HCT116 (cell line): Measurements from ENCODE around the gene PTX4. TPM values are rescaled to one million over a fixed set of nuclear protein-coding genes. Genes with fewer than 3 reads are reported as not detected.

Source experiments
- ATAC-seq: fragments of 200-7000 bp; cut with Tn5 transposase; 2 replicates; pipeline ENCODE4 v1.9.1; 2020; ENCODE audit warnings: mild to moderate bottlenecking, moderate library complexity
- BruUV-seq: library from RNA; stranded (reverse); fragments of 400-500 nt; replicated peaks from 2 replicates; lab custom pipeline; 2021; lab: Mats Ljungman, UMichigan
- CTCF ChIA-PET: fragments of 300-600 bp; sonication (Branson Sonifier 250); formaldehyde crosslinking; loops from one replicate; lab custom pipeline; 2021; ENCODE audit warnings: antibody characterized with exemption; lab: Charles Lee
- POLR2A ChIA-PET: fragments of 300-600, 350-600 bp; sonication (Branson Sonifier 250); formaldehyde crosslinking; loops from one replicate; lab custom pipeline; 2021; ENCODE audit warnings: antibody characterized with exemption; lab: Charles Lee
- RAD21 ChIA-PET, 2 experiments: fragments of 300-600 bp; sonication (Branson Sonifier 250); formaldehyde crosslinking; loops; one replicate each; lab custom pipeline; 2023; ENCODE audit warnings: low total read pairs in 2 of 2; ENCODE audit not compliant: uncharacterized antibody in 2 of 2, unreplicated experiment in 2 of 2, low non-redundant PET in 1 of 2; lab: Charles Lee
- DNase-seq: peaks from one replicate; pipeline ENCODE4 v3.0.0-alpha.2; 2010; ENCODE audit warnings: low read depth, low spot score
- H2AFZ ChIP-seq: fragments of 200-600 bp; shearing (Covaris generic), sonication (generic); 2 replicates; pipeline ENCODE4 v1.6.1; 2017; ENCODE audit warnings: low read depth, mixed run types, mixed read lengths, antibody characterized with exemption, low read length; ENCODE audit not compliant: poor library complexity, severe bottlenecking
- H3K27ac ChIP-seq: 2 replicates; pipeline ENCODE4 v1.5.1; 2012; ENCODE audit warnings: low read depth, low read length
- H3K27me3 ChIP-seq: fragments of 200-600 bp; sonication (generic); 2 replicates; pipeline ENCODE4 v1.6.1; 2016; ENCODE audit warnings: mixed run types, low read length, mixed read lengths; ENCODE audit not compliant: insufficient read depth
- H3K36me3 ChIP-seq, 2 experiments: fragments of 200-500 bp in 1 of 2; fragments of 200-600 bp in 1 of 2; sonication (Bioruptor generic) in 1 of 2; sonication (generic) in 1 of 2; 2 replicates each; pipeline versions ENCODE4 v1.5.1 to v1.6.1; 2014 to 2016; ENCODE audit warnings: low read length in 2 of 2, inconsistent platforms in 1 of 2, mixed read lengths in 1 of 2, mixed run types in 1 of 2; ENCODE audit not compliant: insufficient read depth in 2 of 2, control insufficient read depth in 1 of 2
- H3K4me1 ChIP-seq, 2 experiments: fragments of 200-600 bp in 1 of 2; sonication (generic) in 1 of 2; 2 replicates each; pipeline versions ENCODE4 v1.5.1 to v1.6.1; 2012 to 2017; ENCODE audit warnings: low read length in 2 of 2, inconsistent platforms in 1 of 2, mild to moderate bottlenecking in 1 of 2, mixed read lengths in 1 of 2, mixed run types in 1 of 2, moderate library complexity in 1 of 2; ENCODE audit not compliant: insufficient read depth in 2 of 2, control insufficient read depth in 1 of 2
- H3K4me2 ChIP-seq: fragments of 200-600 bp; sonication (generic); 2 replicates; pipeline ENCODE4 v1.6.1; 2017; ENCODE audit warnings: mixed run types, low read length, mixed read lengths
- H3K4me3 ChIP-seq, 2 experiments: fragments of 200-600 bp in 1 of 2; sonication (generic) in 1 of 2; replicated peaks in 1 of 2; 2 replicates each; pipeline ENCODE4 v1.5.1; 2011 to 2016; ENCODE audit warnings: low read length in 2 of 2, control low read depth in 1 of 2, low read depth in 1 of 2, mild to moderate bottlenecking in 1 of 2, mixed read lengths in 1 of 2, mixed run types in 1 of 2
- H3K79me2 ChIP-seq: fragments of 200-600 bp; sonication (generic); 2 replicates; pipeline ENCODE4 v1.6.1; 2017; ENCODE audit warnings: mild to moderate bottlenecking, mixed run types, low read length, moderate library complexity, mixed read lengths; ENCODE audit not compliant: insufficient read depth
- H3K9ac ChIP-seq: fragments of 200-600 bp; sonication (generic); 2 replicates; pipeline ENCODE4 v1.6.1; 2016; ENCODE audit warnings: low read length, mixed read lengths
- H3K9me2 ChIP-seq: fragments of 200-600 bp; sonication (generic), shearing (Covaris generic); 2 replicates; pipeline ENCODE4 v1.6.1; 2017; ENCODE audit warnings: mixed run types, mild to moderate bottlenecking, moderate library complexity; ENCODE audit not compliant: insufficient read depth
- H3K9me3 ChIP-seq, 2 experiments: fragments of 200-500 bp in 1 of 2; fragments of 200-600 bp in 1 of 2; sonication (Bioruptor generic) in 1 of 2; sonication (generic) in 1 of 2; 2 replicates each; pipeline ENCODE4 v1.6.1; 2014 to 2017; ENCODE audit warnings: low read length in 2 of 2, mixed read lengths in 2 of 2, inconsistent platforms in 1 of 2, low read depth in 1 of 2, mild to moderate bottlenecking in 1 of 2, mixed run types in 1 of 2, moderate library complexity in 1 of 2; ENCODE audit not compliant: control insufficient read depth in 1 of 2, insufficient read depth in 1 of 2
- H4K20me1 ChIP-seq: fragments of 200-600 bp; sonication (generic), shearing (Covaris generic); 2 replicates; pipeline ENCODE4 v1.6.1; 2017; ENCODE audit warnings: mixed run types, mild to moderate bottlenecking, moderate library complexity; ENCODE audit not compliant: insufficient read depth
- CBX3 ChIP-seq: IDR thresholded peaks from 2 replicates; pipeline ENCODE4 v1.6.1; 2012; ENCODE audit warnings: low read depth
- CEBPB ChIP-seq: IDR thresholded peaks from 2 replicates; pipeline ENCODE4 v1.6.1; 2012; ENCODE audit warnings: low read depth
- CTCF ChIP-seq, 3 experiments: fragments of 200-600 bp in 1 of 3; sonication (generic) in 1 of 3; IDR thresholded peaks in 2 of 3; conservative IDR thresholded peaks in 1 of 3; 2 replicates each; pipeline ENCODE4 v1.5.1; 2012 to 2017; ENCODE audit warnings: low read depth in 2 of 3, low read length in 2 of 3, antibody characterized with exemption in 1 of 3, borderline replicate concordance in 1 of 3, control low read depth in 1 of 3, mild to moderate bottlenecking in 1 of 3, mixed read lengths in 1 of 3, mixed run types in 1 of 3, moderate library complexity in 1 of 3; ENCODE audit not compliant: insufficient read depth in 1 of 3
- EGR1 ChIP-seq: IDR thresholded peaks from 2 replicates; pipeline ENCODE4 v1.6.1; 2012; ENCODE audit warnings: low read depth
- ELF1 ChIP-seq: IDR thresholded peaks from 2 replicates; pipeline ENCODE4 v1.6.1; 2012; ENCODE audit warnings: low read depth, borderline replicate concordance
- EZH2 ChIP-seq: fragments of 200-600 bp; sonication (generic); IDR thresholded peaks from 2 replicates; pipeline ENCODE4 v1.6.1; 2017; ENCODE audit warnings: antibody characterized with exemption, mixed run types
- FOSL1 ChIP-seq: IDR thresholded peaks from 2 replicates; pipeline ENCODE4 v1.6.1; 2012; ENCODE audit warnings: low read depth
- POLR2AphosphoS5 ChIP-seq: IDR thresholded peaks from 2 replicates; pipeline ENCODE4 v1.6.1; 2011; ENCODE audit warnings: mild to moderate bottlenecking, low read depth, low read length, moderate library complexity
- RAD21 ChIP-seq: IDR thresholded peaks from 2 replicates; pipeline ENCODE4 v1.6.1; 2012; ENCODE audit warnings: low read depth, mild to moderate bottlenecking
- REST ChIP-seq: IDR thresholded peaks from 2 replicates; pipeline ENCODE4 v1.6.1; 2012; ENCODE audit warnings: low read depth
- SIN3A ChIP-seq: IDR thresholded peaks from 2 replicates; pipeline ENCODE4 v1.6.1; 2012; ENCODE audit warnings: low read depth
- TCF7L2 ChIP-seq: IDR thresholded peaks from 2 replicates; pipeline ENCODE4 v1.7.0; 2011; ENCODE audit warnings: borderline replicate concordance, inconsistent platforms; ENCODE audit not compliant: insufficient read depth, insufficient read length; ENCODE audit errors: extremely low read depth
- YY1 ChIP-seq: IDR thresholded peaks from 2 replicates; pipeline ENCODE4 v1.6.1; 2011; ENCODE audit warnings: low read length, low read depth, moderate library complexity, mild to moderate bottlenecking; ENCODE audit not compliant: insufficient replicate concordance; ENCODE audit errors: extremely low read depth
- ZFX ChIP-seq: fragments of 450-650 bp; IDR thresholded peaks from 2 replicates; pipeline ENCODE4 v1.6.1; 2017
- ZNF274 ChIP-seq: fragments of 200-500 bp; sonication (Bioruptor generic); IDR thresholded peaks from 2 replicates; pipeline ENCODE4 v1.6.1; 2014; ENCODE audit warnings: mild to moderate bottlenecking, low read depth, low read length, inconsistent platforms
- intact Hi-C: fragments of 100-400 bp; cut with micrococcal nuclease; formaldehyde crosslinking; loops from 2 replicates; pipeline ENCODE4 v1.10.0; 2022
- total RNA-seq: library from RNA; stranded (reverse); gene quantifications from one replicate; pipeline ENCODE4 v1.2.1, GENCODE V29; 2021; ENCODE audit not compliant: unreplicated experiment
- TF ChIP-seq, protein P1 (sequence below): IDR thresholded peaks from 2 replicates; pipeline ENCODE4 v1.6.1; 2012

PTX4 gene
- total RNA-seq, 1 experiment from 2014 or later, result not detected

DNA sequence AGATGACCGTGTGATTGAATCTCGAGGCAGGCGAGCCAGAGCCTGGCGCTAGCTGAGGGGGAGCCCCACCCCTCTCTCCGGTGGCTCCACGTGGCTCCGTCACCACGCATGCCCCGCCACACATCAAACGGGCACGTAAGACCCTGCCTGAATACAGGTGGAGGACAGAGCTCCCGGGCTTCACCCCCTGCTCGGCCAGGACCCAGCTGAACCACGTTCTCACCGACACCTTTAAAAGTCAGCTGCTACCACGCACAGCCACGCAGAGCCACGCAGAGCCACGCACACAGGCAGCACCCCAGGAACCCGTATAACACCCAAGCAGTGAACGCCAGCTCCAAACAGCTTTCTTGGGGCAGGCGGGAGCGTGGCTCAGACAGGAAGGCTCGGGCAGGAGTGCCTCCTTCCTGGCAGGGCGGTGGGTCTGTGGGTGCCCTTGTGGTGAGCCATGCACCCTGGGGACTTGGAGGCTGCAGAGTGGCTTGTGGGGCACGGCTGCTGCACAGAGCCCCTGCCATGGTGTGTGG lies 49.1 kb upstream of the PTX4 start:
- H3K9me2 ChIP-seq, result no peaks in the 10 kb centered on the region
- H4K20me1 ChIP-seq, result no peaks in the 10 kb centered on the region
- H3K27me3 ChIP-seq, result no peaks in the 10 kb centered on the region
- H3K36me3 ChIP-seq, result no peaks in the 10 kb centered on the region
- RAD21 ChIA-PET, result no interaction called here
- DNase-seq (no peak), ATAC-seq (no peak)
- POLR2A ChIA-PET, result interaction anchor here (0.6 kb wide), 1 partner anchor 40 kb away, joined by 3 read pairs; no protein-coding TSS in a partner anchor
- no peak overlapping the region for H3K4me3 ChIP-seq
- H3K9me3 ChIP-seq, result no peaks in the 10 kb centered on the region
- TF ChIP-seq TCF7L2 (no peak), FOSL1 (no peak), ZNF274 (no peak), YY1 (no peak), ZFX (no peak), EGR1 (no peak), CEBPB (no peak), RAD21 (no peak), SIN3A (no peak), CTCF (IDR thresholded peaks at IDR 0.05 in 2 of 3, conservative IDR thresholded peaks at IDR 0.05 in 1 of 3; ENCODE audit: borderline replicate concordance in 1 of 3, insufficient read depth in 1 of 3, low read depth in 2 of 3, low read length in 2 of 3) (no peak), ELF1 (no peak), EZH2 (no peak), REST (no peak), CBX3 (no peak), POLR2AphosphoS5 (no peak)
- TF ChIP-seq, protein P1, sequence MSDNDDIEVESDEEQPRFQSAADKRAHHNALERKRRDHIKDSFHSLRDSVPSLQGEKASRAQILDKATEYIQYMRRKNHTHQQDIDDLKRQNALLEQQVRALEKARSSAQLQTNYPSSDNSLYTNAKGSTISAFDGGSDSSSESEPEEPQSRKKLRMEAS, result no peak
- H3K9ac ChIP-seq, result no peak overlapping the region
- BruUV-seq, result no TSS peak
- no peak overlapping the region for H3K4me2 ChIP-seq
- intact Hi-C loops, result no loop called here
- no peak overlapping the region for H2AFZ ChIP-seq
- peaks cover 9 to 13% of the 10 kb centered on the region in 2 experiments for H3K4me1 ChIP-seq
- no peaks in the 10 kb centered on the region for H3K79me2 ChIP-seq
- CTCF ChIA-PET, result no interaction called here
- H3K27ac ChIP-seq, result no peak overlapping the region
